Natural killer cell (primary cell): ENCODE measurements around the gene SPRN. TPM values are rescaled to one million over a fixed set of nuclear protein-coding genes. Genes with fewer than 3 reads are reported as not detected.

ENCODE experiments used
- ATAC-seq, 3 donors: fragments of 150-1000 bp in 2 of 3; fragments of 200-7000 bp in 1 of 3; cut with Tn5 transposase; 1 replicate in 1 of 3; 2 replicates in 2 of 3; pipeline ENCODE4 v1.10.0; 2021; ENCODE audit warnings: mild to moderate bottlenecking in 2 of 3, moderate library complexity in 2 of 3
- DNase-seq, 2 donors: peaks; one replicate each; pipeline versions ENCODE4 v3.0.0 to v3.0.0-alpha.2; 2013 to 2021; ENCODE audit warnings: mixed read lengths in 1 of 2
- H3K27ac ChIP-seq: one replicate; pipeline ENCODE4 v1.5.1; 2013; ENCODE audit warnings: mild to moderate bottlenecking, low read length
- H3K27me3 ChIP-seq: one replicate; pipeline ENCODE4 v1.6.1; 2013; ENCODE audit warnings: low read length; ENCODE audit not compliant: control insufficient read depth, insufficient read depth
- H3K36me3 ChIP-seq: one replicate; pipeline ENCODE4 v1.6.1; 2013; ENCODE audit warnings: low read length; ENCODE audit not compliant: control insufficient read depth, insufficient read depth
- H3K4me1 ChIP-seq: one replicate; pipeline ENCODE4 v1.6.1; 2013; ENCODE audit warnings: low read length; ENCODE audit not compliant: control insufficient read depth, insufficient read depth
- H3K4me3 ChIP-seq: one replicate; pipeline ENCODE4 v1.5.1; 2013; ENCODE audit warnings: low read length
- H3K9me3 ChIP-seq: one replicate; pipeline ENCODE4 v1.6.1; 2013; ENCODE audit warnings: low read length; ENCODE audit not compliant: control insufficient read depth, insufficient read depth
- H3K27ac Mint-ChIP-seq, 2 donors: one replicate each; pipeline ENCODE4 v1.8.0; 2022; ENCODE audit warnings: mild to moderate bottlenecking in 2 of 2, mixed read lengths in 2 of 2, moderate library complexity in 1 of 2
- H3K27me3 Mint-ChIP-seq, 2 donors: one replicate each; pipeline ENCODE4 v1.8.0; 2022; ENCODE audit warnings: low read depth in 2 of 2, mixed read lengths in 2 of 2
- H3K36me3 Mint-ChIP-seq: one replicate; pipeline ENCODE4 v1.8.0; 2022; ENCODE audit warnings: mixed read lengths
- H3K4me1 Mint-ChIP-seq, 2 donors: one replicate each; pipeline ENCODE4 v1.8.0; 2022; ENCODE audit warnings: mixed read lengths in 2 of 2
- H3K4me3 Mint-ChIP-seq: one replicate; pipeline ENCODE4 v1.8.0; 2022; ENCODE audit warnings: mild to moderate bottlenecking, moderate library complexity, mixed read lengths
- H3K9me3 Mint-ChIP-seq, 2 donors: one replicate each; pipeline ENCODE4 v1.8.0; 2022; ENCODE audit warnings: mixed read lengths in 2 of 2
- CTCF ChIP-seq: fragments of 200-600 bp; IDR thresholded peaks from one replicate; pipeline ENCODE4 v1.8.0; 2022; ENCODE audit warnings: antibody characterized with exemption
- WGBS: methylation state at CpG from one replicate; pipeline ENCODE4 v1.1.7; 2013; ENCODE audit warnings: missing lambda C conversion rate; ENCODE audit not compliant: insufficient coverage; 5-methylcytosine and 5-hydroxymethylcytosine counted together
- intact Hi-C: fragments of 100-400 bp; cut with micrococcal nuclease; formaldehyde crosslinking; loops from one replicate; pipeline ENCODE4 v1.14.2; 2022
- total RNA-seq, 4 donors: library from RNA; stranded (reverse); fragments of 120-200 nt in 1 of 4; gene quantifications; one replicate each; pipeline versions ENCODE4 v1.2.3 to v1.2.4, GENCODE V29; 2013 to 2022

SPRN gene
- total RNA-seq, 3 donors from 2014 or later (not counting 1 experiment from before 2014, with no cell fraction given) = not detected

GRCh38 chr10:133411523-133412380 is 12.7 kb downstream of the SPRN start:
- Histone ChIP-seq H3K4me3 (no peak overlapping the region), H3K36me3 (peaks cover 36% of the 10 kb centered on the region), H3K27ac (no peak overlapping the region), H3K4me1 (no peaks in the 10 kb centered on the region), H3K27me3 (no peaks in the 10 kb centered on the region), H3K9me3 (peaks cover 8% of the 10 kb centered on the region)
- Mint-ChIP-seq H3K27me3 (no peaks in the 10 kb centered on the region), H3K27ac (no peak overlapping the region), H3K36me3 (peaks cover 51% of the 10 kb centered on the region), H3K4me1 (peaks cover 15 to 23% of the 10 kb centered on the region in 2 donors), H3K4me3 (no peak overlapping the region), H3K9me3 (peaks cover 5 to 16% of the 10 kb centered on the region in 2 donors)
- ATAC-seq (no peak), DNase-seq (no peak)
- intact Hi-C loops = no loop called here
- WGBS = 97% methylated on average over 6 of the region's 7 CpGs
- no peak for TF ChIP-seq CTCF

DNA sequence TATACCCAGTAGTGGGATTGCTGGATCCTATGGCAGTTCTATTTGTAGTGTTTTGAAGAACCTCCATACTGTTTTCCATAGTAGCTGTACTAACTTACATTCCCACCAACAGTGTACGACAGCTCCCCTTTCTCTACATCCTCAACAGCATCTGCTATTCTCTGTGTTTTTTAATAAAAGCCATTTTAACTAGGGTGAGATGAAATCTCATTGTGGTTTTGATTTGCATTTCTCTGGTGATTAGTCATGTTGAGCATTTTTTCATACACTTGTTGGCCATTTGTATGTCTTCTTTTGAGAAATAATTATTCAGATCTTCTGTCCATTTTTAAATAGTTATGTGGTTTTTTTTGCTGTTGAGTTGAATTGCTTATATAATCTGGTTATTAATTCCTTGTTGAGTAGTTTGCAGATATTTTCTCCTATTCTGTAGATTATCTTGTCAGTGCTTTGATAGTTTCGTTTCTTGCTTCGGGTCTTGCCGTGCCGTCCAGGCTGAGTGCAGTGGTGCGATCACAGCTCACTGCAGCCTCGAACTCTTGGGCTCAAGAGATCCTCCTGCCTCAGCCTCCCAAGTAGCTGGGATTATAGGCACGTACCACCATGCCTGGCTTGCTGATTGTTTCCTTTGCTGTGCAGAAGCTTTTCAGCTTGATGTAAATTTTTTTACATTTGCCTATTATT is 18.4 kb downstream of the SPRN start:
- H3K4me3 ChIP-seq = no peak overlapping the region
- Mint-ChIP-seq H3K36me3 (peaks cover 42% of the 10 kb centered on the region), H3K27ac (peak overlapping the region in 1 of 2 donors; percentile 51), H3K4me1 (peaks cover 47 to 51% of the 10 kb centered on the region in 2 donors), H3K4me3 (no peak overlapping the region), H3K27me3 (no peaks in the 10 kb centered on the region), H3K9me3 (peaks cover 0 to 2% of the 10 kb centered on the region in 2 donors)
- no peaks in the 10 kb centered on the region for H3K27me3 ChIP-seq
- 82% methylated on average over 6 of the region's 8 CpGs for WGBS
- intact Hi-C loops = no loop called here
- ATAC-seq (no peak), DNase-seq (no peak)
- peaks cover 29% of the 10 kb centered on the region for H3K36me3 ChIP-seq
- H3K27ac ChIP-seq = no peak overlapping the region
- peaks cover 11% of the 10 kb centered on the region for H3K4me1 ChIP-seq
- TF ChIP-seq CTCF = no peak
- no peaks in the 10 kb centered on the region for H3K9me3 ChIP-seq

DNA sequence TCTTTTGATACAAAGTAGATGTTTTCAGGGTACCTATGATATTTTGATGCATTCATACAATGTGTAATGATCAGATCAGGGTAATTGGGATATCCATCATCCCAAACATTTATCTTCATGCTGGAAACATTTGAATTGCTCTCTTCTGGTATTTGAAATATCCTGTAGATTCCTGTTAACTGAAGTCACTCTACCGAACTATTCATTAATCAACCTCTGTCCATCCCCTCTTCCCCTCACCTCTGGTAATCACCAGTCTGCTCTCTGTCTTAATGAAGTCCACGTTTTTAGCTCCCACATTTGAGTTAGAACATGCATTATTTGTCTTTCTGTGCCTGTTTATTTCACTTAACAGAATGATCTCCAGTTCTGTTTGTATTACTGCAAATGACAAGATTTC is 19.2 kb downstream of the SPRN start:
- H3K4me3 ChIP-seq = no peak overlapping the region
- Mint-ChIP-seq H3K4me3 (no peak overlapping the region), H3K27ac (peak overlapping the region in 1 of 2 donors; percentile 51)

More for the DNA sequence above, 19.2 kb downstream of the SPRN start:
- Mint-ChIP-seq H3K4me1 (peaks cover 53 to 57% of the 10 kb centered on the region in 2 donors), H3K9me3 (no peaks in the 10 kb centered on the region), H3K27me3 (no peaks in the 10 kb centered on the region), H3K36me3 (peaks cover 37% of the 10 kb centered on the region)
- Histone ChIP-seq H3K4me1 (peaks cover 18% of the 10 kb centered on the region), H3K27ac (no peak overlapping the region), H3K27me3 (no peaks in the 10 kb centered on the region), H3K9me3 (no peaks in the 10 kb centered on the region), H3K36me3 (peaks cover 22% of the 10 kb centered on the region)
- TF ChIP-seq CTCF = no peak
- DNase-seq (no peak), ATAC-seq (no peak)
- WGBS = 85% methylated on average over 2 of the region's 2 CpGs
- intact Hi-C loops = no loop called here
